ENCODE measurements around the gene FAM171A1. TPM values are rescaled to one million over a fixed set of nuclear protein-coding genes. Genes with fewer than 3 reads are reported as not detected.

The FAM171A1 gene
- polyA plus RNA-seq, 1 donor (not counting 4 experiments of a cell fraction or from before 2014, with no cell fraction given): 8.8 TPM

DNA sequence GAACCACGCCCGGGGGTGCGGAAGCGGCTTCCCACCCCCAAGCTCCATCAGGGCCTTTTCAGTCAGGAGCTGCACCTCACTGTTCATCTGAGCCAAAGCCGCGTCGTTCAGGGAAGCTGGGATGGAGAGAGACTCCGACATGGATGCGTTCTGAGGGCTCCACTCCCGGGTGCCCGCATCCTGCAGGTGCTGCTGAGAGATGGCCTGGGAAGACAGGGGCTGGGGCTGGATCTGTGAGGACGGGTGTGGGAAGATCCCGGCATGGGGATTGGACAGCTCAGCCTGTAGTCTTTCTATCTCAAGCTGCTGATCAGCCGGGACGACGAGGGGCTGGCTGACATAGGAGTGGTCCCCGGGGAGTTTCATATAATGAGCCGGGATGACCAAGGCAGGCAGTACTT, 157.6 kb downstream of the FAM171A1 start:
- no peaks in the 10 kb centered on the region for H3K9me1 ChIP-seq (ENCODE audit: control insufficient read depth, extremely low read depth, insufficient read depth, low read length)
- H3K79me2 ChIP-seq (ENCODE audit: control insufficient read depth, insufficient read depth, low read length): no peaks in the 10 kb centered on the region
- TF ChIP-seq, protein P1, sequence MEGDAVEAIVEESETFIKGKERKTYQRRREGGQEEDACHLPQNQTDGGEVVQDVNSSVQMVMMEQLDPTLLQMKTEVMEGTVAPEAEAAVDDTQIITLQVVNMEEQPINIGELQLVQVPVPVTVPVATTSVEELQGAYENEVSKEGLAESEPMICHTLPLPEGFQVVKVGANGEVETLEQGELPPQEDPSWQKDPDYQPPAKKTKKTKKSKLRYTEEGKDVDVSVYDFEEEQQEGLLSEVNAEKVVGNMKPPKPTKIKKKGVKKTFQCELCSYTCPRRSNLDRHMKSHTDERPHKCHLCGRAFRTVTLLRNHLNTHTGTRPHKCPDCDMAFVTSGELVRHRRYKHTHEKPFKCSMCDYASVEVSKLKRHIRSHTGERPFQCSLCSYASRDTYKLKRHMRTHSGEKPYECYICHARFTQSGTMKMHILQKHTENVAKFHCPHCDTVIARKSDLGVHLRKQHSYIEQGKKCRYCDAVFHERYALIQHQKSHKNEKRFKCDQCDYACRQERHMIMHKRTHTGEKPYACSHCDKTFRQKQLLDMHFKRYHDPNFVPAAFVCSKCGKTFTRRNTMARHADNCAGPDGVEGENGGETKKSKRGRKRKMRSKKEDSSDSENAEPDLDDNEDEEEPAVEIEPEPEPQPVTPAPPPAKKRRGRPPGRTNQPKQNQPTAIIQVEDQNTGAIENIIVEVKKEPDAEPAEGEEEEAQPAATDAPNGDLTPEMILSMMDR (optimal IDR thresholded peaks at IDR 0.05 in 1 of 3, IDR thresholded peaks at IDR 0.05 in 1 of 3, conservative IDR thresholded peaks at IDR 0.05 in 1 of 3; ENCODE audit: extremely low read depth in 1 of 3, insufficient read depth in 2 of 3, low read length in 3 of 3): no peak
- no peak for TF ChIP-seq EZH2 (IDR thresholded peaks at IDR 0.05; ENCODE audit: low read length)
- no peaks in the 10 kb centered on the region for H3K36me3 ChIP-seq (ENCODE audit: control insufficient read depth in 2 of 2, extremely low read depth in 1 of 2, insufficient read depth in 2 of 2, low read length in 2 of 2)
- H3K9ac ChIP-seq (ENCODE audit: control insufficient read depth, extremely low read depth, insufficient read depth, low read length): no peak overlapping the region
- FAIRE-seq (no peak), DNase-seq (ENCODE audit: low read depth, low spot score) (no peak)
- H3K27ac ChIP-seq (ENCODE audit: control insufficient read depth, insufficient read depth, low read length): no peak overlapping the region
- H2AFZ ChIP-seq (ENCODE audit: control insufficient read depth, low read length): no peak overlapping the region
- H4K20me1 ChIP-seq (ENCODE audit: control insufficient read depth, extremely low read depth, insufficient read depth, low read length): no peaks in the 10 kb centered on the region
- H3K9me3 ChIP-seq (ENCODE audit: control insufficient read depth, low read depth, low read length): no peaks in the 10 kb centered on the region
- H3K4me1 ChIP-seq (ENCODE audit: control insufficient read depth, extremely low read depth, insufficient read depth, low read length): no peaks in the 10 kb centered on the region
- dilution Hi-C loops (cut with MboI; ENCODE audit: extremely low pct_ligation_motif_present, low sequenced_read_pairs): no loop called here
- no peak overlapping the region for H3K4me3 ChIP-seq (ENCODE audit: control insufficient read depth in 2 of 3, extremely low read depth in 1 of 3, insufficient read depth in 2 of 3, low read depth in 1 of 3, low read length in 3 of 3)
- no peak overlapping the region for H3K4me2 ChIP-seq (ENCODE audit: control insufficient read depth, extremely low read depth, insufficient read depth, low read depth, low read length)
- no peaks in the 10 kb centered on the region for H3K27me3 ChIP-seq (ENCODE audit: control insufficient read depth, extremely low read depth, insufficient read depth, low read length)

DNA sequence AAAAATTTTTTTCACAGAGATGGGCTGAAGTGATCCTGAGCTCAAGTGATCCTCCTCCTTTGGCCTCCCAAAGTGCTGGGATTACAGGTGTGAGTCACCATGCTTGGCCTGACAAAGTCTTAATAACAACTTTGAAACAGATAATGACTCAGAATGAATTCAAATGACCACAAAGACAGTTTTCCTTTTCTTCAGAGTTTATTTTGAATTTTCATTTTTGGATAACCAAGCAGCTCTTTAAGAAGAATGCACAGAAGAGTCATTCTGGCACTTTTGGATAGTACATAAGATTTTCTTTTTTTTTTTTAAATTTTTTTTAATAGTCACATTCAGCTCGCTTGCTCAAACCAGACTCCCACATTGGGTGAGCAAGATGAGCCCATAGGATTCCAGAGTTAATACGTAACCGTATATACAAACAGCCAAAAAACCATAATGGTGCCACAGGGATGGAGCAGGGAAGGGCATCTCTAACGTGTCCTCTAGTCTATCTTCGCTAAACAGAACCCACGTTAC, 159.6 kb downstream of the FAM171A1 start:
- FAIRE-seq: no peak
- no peak overlapping the region for H3K9ac ChIP-seq (ENCODE audit: control insufficient read depth, extremely low read depth, insufficient read depth, low read length)

More for the DNA sequence above, 159.6 kb downstream of the FAM171A1 start:
- H2AFZ ChIP-seq (ENCODE audit: control insufficient read depth, low read length): no peak overlapping the region
- no peaks in the 10 kb centered on the region for H3K9me3 ChIP-seq (ENCODE audit: control insufficient read depth, low read depth, low read length)
- dilution Hi-C loops (cut with MboI; ENCODE audit: extremely low pct_ligation_motif_present, low sequenced_read_pairs): no loop called here
- no peaks in the 10 kb centered on the region for H3K9me1 ChIP-seq (ENCODE audit: control insufficient read depth, extremely low read depth, insufficient read depth, low read length)
- H3K4me1 ChIP-seq (ENCODE audit: control insufficient read depth, extremely low read depth, insufficient read depth, low read length): no peaks in the 10 kb centered on the region
- H3K4me3 ChIP-seq (ENCODE audit: control insufficient read depth in 2 of 3, extremely low read depth in 1 of 3, insufficient read depth in 2 of 3, low read depth in 1 of 3, low read length in 3 of 3): no peak overlapping the region
- DNase-seq (ENCODE audit: low read depth, low spot score): no peak
- no peaks in the 10 kb centered on the region for H4K20me1 ChIP-seq (ENCODE audit: control insufficient read depth, extremely low read depth, insufficient read depth, low read length)
- H3K36me3 ChIP-seq (ENCODE audit: control insufficient read depth in 2 of 2, extremely low read depth in 1 of 2, insufficient read depth in 2 of 2, low read length in 2 of 2): no peaks in the 10 kb centered on the region
- H3K27ac ChIP-seq (ENCODE audit: control insufficient read depth, insufficient read depth, low read length): no peak overlapping the region
- H3K79me2 ChIP-seq (ENCODE audit: control insufficient read depth, insufficient read depth, low read length): no peaks in the 10 kb centered on the region
- TF ChIP-seq EZH2 (IDR thresholded peaks at IDR 0.05; ENCODE audit: low read length): no peak
- TF ChIP-seq, protein P1 (optimal IDR thresholded peaks at IDR 0.05 in 1 of 3, IDR thresholded peaks at IDR 0.05 in 1 of 3, conservative IDR thresholded peaks at IDR 0.05 in 1 of 3; ENCODE audit: extremely low read depth in 1 of 3, insufficient read depth in 2 of 3, low read length in 3 of 3): no peak
- no peaks in the 10 kb centered on the region for H3K27me3 ChIP-seq (ENCODE audit: control insufficient read depth, extremely low read depth, insufficient read depth, low read length)
- no peak overlapping the region for H3K4me2 ChIP-seq (ENCODE audit: control insufficient read depth, extremely low read depth, insufficient read depth, low read depth, low read length)
